Chondrocyte (in vitro differentiated cells): ENCODE measurements around the gene TSPAN11. TPM values are rescaled to one million over a fixed set of nuclear protein-coding genes. Genes with fewer than 3 reads are reported as not detected.

ENCODE experiments used
- DNase-seq: peaks from one replicate; pipeline ENCODE4 v3.0.0; 2021; ENCODE audit warnings: mixed read lengths, low spot score
- H3K27ac Mint-ChIP-seq: one replicate; pipeline ENCODE4 v1.8.0; 2021; ENCODE audit warnings: mild to moderate bottlenecking, moderate library complexity, mixed read lengths; ENCODE audit not compliant: unreplicated experiment
- H3K27me3 Mint-ChIP-seq: 2 replicates; pipeline ENCODE4 v1.8.0; 2021; ENCODE audit warnings: low read depth, mixed read lengths
- H3K36me3 Mint-ChIP-seq: 2 replicates; pipeline ENCODE4 v1.8.0; 2021; ENCODE audit warnings: low read depth, mixed read lengths
- H3K4me1 Mint-ChIP-seq: 2 replicates; pipeline ENCODE4 v1.8.0; 2021; ENCODE audit warnings: low read depth, mild to moderate bottlenecking, mixed read lengths
- H3K4me3 Mint-ChIP-seq: one replicate; pipeline ENCODE4 v1.8.0; 2021; ENCODE audit warnings: mild to moderate bottlenecking, moderate library complexity, mixed read lengths; ENCODE audit not compliant: unreplicated experiment
- H3K9me3 Mint-ChIP-seq: 2 replicates; pipeline ENCODE4 v1.8.0; 2021; ENCODE audit warnings: low read depth, mixed read lengths
- CTCF ChIP-seq: fragments of 200-600 bp; sonication (generic); IDR thresholded peaks from 2 replicates; pipeline ENCODE4 v1.5.0; 2021; ENCODE audit warnings: antibody characterized with exemption, mild to moderate bottlenecking, moderate library complexity
- total RNA-seq: library from RNA; stranded (reverse); gene quantifications from 3 replicates; pipeline ENCODE4 v1.2.1, GENCODE V29; 2021

Gene TSPAN11
- total RNA-seq, 1 donor from 2014 or later = 0.95 TPM

DNA sequence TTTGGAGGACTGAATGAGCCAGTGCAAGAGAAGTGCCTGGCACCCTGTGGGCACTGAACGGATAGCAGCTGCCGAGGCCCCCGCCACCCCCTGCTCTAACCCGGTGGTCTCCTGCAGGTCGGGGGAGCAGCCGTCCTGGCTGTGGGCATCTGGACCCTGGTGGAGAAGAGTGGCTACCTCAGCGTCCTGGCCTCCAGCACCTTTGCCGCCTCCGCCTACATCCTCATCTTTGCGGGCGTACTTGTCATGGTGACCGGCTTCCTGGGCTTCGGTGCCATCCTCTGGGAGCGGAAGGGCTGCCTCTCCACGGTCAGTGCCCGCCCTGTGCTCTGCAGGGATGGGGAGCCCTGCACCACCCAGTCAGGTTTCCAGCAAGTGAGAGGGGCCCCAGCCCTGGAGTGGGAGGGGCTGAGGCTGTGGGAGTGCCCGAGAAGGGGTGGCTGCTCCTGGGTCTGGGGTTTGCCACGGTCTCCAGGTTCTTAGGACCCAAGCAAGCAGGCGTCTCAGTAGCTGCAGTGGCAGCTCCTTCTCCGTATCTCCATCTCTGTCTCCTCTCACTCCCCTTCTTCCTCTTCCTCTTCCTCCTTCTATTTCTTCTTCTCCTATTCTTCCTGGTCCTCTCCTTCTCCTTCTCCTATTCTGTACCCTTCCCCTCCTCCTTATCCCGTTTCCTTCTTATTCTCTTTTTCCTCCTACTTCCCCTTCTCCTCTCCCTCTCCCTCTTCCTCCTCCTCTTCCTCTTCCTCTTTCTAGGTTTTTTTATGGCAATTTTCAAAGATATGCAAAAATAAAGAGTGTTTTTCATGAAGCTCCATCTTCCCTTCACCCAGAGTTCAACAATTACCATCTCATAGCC, 37.4 kb downstream of the TSPAN11 start:
- peaks cover 6% of the 10 kb centered on the region for H3K4me1 Mint-ChIP-seq
- no peaks in the 10 kb centered on the region for H3K36me3 Mint-ChIP-seq
- H3K27me3 Mint-ChIP-seq = peaks cover 40% of the 10 kb centered on the region
- no peak overlapping the region for H3K27ac Mint-ChIP-seq
- H3K9me3 Mint-ChIP-seq = no peaks in the 10 kb centered on the region
- peak; percentile 83 for DNase-seq
- H3K4me3 Mint-ChIP-seq = no peak overlapping the region
- no peak for TF ChIP-seq CTCF

DNA sequence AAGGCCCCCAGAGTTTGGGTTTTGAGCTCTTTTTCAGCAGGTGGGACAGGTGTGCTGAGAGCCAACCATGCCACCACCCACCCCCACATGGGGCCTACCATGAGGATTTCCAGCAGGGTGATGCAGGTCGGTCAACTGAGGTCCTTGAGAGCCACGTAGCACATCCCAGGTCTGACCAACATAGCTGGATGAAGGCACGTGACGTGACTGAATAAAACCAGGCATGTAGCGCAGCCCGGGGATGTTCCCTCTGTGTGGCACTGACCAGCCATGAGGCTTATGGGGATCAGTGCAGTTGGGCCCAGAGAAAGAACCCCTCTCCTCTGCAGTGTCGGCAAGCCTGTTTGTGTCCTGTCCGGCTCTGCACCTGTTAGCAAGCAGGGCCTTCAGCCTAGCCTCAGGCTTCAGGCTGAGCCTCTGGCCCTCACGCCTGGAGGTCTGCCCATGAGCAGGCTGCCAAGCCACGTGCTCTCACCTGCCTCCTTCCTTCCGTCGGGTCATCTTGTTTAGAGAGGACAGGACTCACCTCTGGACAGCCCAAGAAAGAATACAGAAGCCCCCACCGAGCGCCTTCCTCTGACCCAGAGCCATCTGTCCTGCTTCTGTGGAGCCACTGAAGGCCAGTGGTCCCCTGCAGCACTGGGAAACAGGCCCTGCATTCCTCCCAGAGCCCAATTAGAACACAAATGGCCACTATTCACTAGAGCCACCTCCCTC, 38.5 kb downstream of the TSPAN11 start:
- H3K36me3 Mint-ChIP-seq = no peaks in the 10 kb centered on the region
- no peak for TF ChIP-seq CTCF
- peak; percentile 56 for DNase-seq
- no peak overlapping the region for H3K27ac Mint-ChIP-seq
- H3K4me1 Mint-ChIP-seq = peaks cover 6% of the 10 kb centered on the region
- no peak overlapping the region for H3K4me3 Mint-ChIP-seq
- peaks cover 43% of the 10 kb centered on the region for H3K27me3 Mint-ChIP-seq
- H3K9me3 Mint-ChIP-seq = no peaks in the 10 kb centered on the region

GRCh38 chr12:30965613-30965985, 39.1 kb downstream of the TSPAN11 start:
- Mint-ChIP-seq H3K4me1 (peaks cover 7% of the 10 kb centered on the region), H3K9me3 (no peaks in the 10 kb centered on the region), H3K36me3 (no peaks in the 10 kb centered on the region), H3K4me3 (no peak overlapping the region), H3K27ac (no peak overlapping the region), H3K27me3 (peaks cover 45% of the 10 kb centered on the region)
- DNase-seq = peak; percentile 40
- peak; percentile 52 for TF ChIP-seq CTCF

- no peaks in the 10 kb centered on the region for H3K9me3 Mint-ChIP-seq
- peaks cover 12% of the 10 kb centered on the region for H3K4me1 Mint-ChIP-seq
- H3K4me3 Mint-ChIP-seq = no peak overlapping the region
- TF ChIP-seq CTCF = no peak
- peaks cover 44% of the 10 kb centered on the region for H3K27me3 Mint-ChIP-seq
- peak; percentile 37 for DNase-seq
- H3K27ac Mint-ChIP-seq = no peak overlapping the region
- H3K36me3 Mint-ChIP-seq = no peaks in the 10 kb centered on the region
These were observed 40.5 kb downstream of the TSPAN11 start for GRCh38 chr12:30967026-30967425.

- DNase-seq = peak; percentile 27
- Mint-ChIP-seq H3K4me3 (no peak overlapping the region), H3K9me3 (no peaks in the 10 kb centered on the region), H3K4me1 (peaks cover 12% of the 10 kb centered on the region), H3K36me3 (no peaks in the 10 kb centered on the region), H3K27me3 (peaks cover 44% of the 10 kb centered on the region), H3K27ac (no peak overlapping the region)
- no peak for TF ChIP-seq CTCF
These were observed 41.7 kb downstream of the TSPAN11 start for GRCh38 chr12:30968211-30968610.
